Measurements from ENCODE around the gene CCNJL. TPM values are rescaled to one million over a fixed set of nuclear protein-coding genes. Genes with fewer than 3 reads are reported as not detected.

CCNJL gene
- total and polyA plus RNA-seq, 2 of the 8 experiments (the other 6 are each of a cell fraction or from before 2014, with no cell fraction given), result 34.6 to 44.7 TPM

GRCh38 chr5:160227012-160227411 is 85.4 kb downstream of the CCNJL start:
- no peak overlapping the region for H3K9ac ChIP-seq (replicated peaks in 1 of 4; ENCODE audit: extremely low read depth in 1 of 4, low read depth in 3 of 4, low read length in 3 of 4)
- no peak overlapping the region for H4K5ac ChIP-seq (ENCODE audit: insufficient read length, low read depth, low read length)
- no peak overlapping the region for H3K56ac ChIP-seq (replicated peaks; ENCODE audit: insufficient read length, low read depth, low read length)
- H3K4ac ChIP-seq (replicated peaks; ENCODE audit: insufficient read length, low read depth, low read length), result no peak overlapping the region
- no peak overlapping the region for H2AFZ ChIP-seq (ENCODE audit: low read length)
- ChIA-PET CTCF (ENCODE audit: partially characterized antibody) (interaction anchor here (0.6 to 2.3 kb wide), 6 partner anchors 10 to 1077 kb away, joined by 3 to 10 read pairs (median 5); no protein-coding TSS in a partner anchor), POLR2A (ENCODE audit: partially characterized antibody) (interaction anchor here (0.6 to 1.4 kb wide), 2 partner anchors 60 to 172 kb away, joined by 3 read pairs; no protein-coding TSS in a partner anchor)
- H2BK12ac ChIP-seq (ENCODE audit: low read depth, low read length), result no peak overlapping the region
- WGBS, 2 experiments (ENCODE audit: extremely low coverage in 1 of 2, insufficient coverage in 1 of 2, insufficient read length in 1 of 2, insufficient replicate concordance in 2 of 2, low coverage in 1 of 2, low lambda C conversion rate in 2 of 2, missing lambda C conversion rate in 1 of 2), result 78% methylated on average over 2 of the region's 2 CpGs; no CpG with 5 or more reads in 1 of the 2 experiments
- no peaks in the 10 kb centered on the region for H4K20me1 ChIP-seq (replicated peaks in 1 of 2; ENCODE audit: control insufficient read depth in 1 of 2, insufficient read depth in 2 of 2, low read length in 2 of 2)
- H2BK5ac ChIP-seq (ENCODE audit: low read depth, low read length), result no peak overlapping the region
- no peaks in the 10 kb centered on the region for H3K36me3 ChIP-seq (ENCODE audit: control insufficient read depth in 2 of 4, insufficient read depth in 4 of 4, low read length in 3 of 4)
- H4K91ac ChIP-seq (replicated peaks; ENCODE audit: insufficient read length, low read length), result no peak overlapping the region
- no peak overlapping the region for H3K23ac ChIP-seq (ENCODE audit: insufficient read length)
- H2AK5ac ChIP-seq (ENCODE audit: low read depth, low read length), result no peak overlapping the region
- TF ChIP-seq RXRA (IDR thresholded peaks at IDR 0.05; ENCODE audit: insufficient read depth, low read depth, low read length) (no peak), POLR2A (IDR thresholded peaks at IDR 0.05; ENCODE audit: control extremely low read depth in 1 of 2, low read depth in 2 of 2, low read length in 2 of 2) (no peak), RNF2 (IDR thresholded peaks at IDR 0.05; ENCODE audit: borderline replicate concordance, low read depth, low read length, missing control alignments, poor library complexity, severe bottlenecking) (no peak), SP4 (IDR thresholded peaks at IDR 0.05; ENCODE audit: low read length) (no peak), SP1 (IDR thresholded peaks at IDR 0.05; ENCODE audit: low read depth, low read length) (no peak), MAFK (IDR thresholded peaks at IDR 0.05; ENCODE audit: low read depth, low read length) (no peak), SAP30 (IDR thresholded peaks at IDR 0.05; ENCODE audit: insufficient read depth, insufficient replicate concordance, low read length) (no peak)
- FAIRE-seq, result no peak
- no peak overlapping the region for H3K4me3 ChIP-seq (ENCODE audit: extremely low read depth in 1 of 4, insufficient read depth in 2 of 4, low read depth in 3 of 4, low read length in 4 of 4)
- no peak overlapping the region for H2BK120ac ChIP-seq (replicated peaks; ENCODE audit: low read depth, low read length)
- no peaks in the 10 kb centered on the region for H3K27me3 ChIP-seq (replicated peaks in 1 of 4; ENCODE audit: control insufficient read depth in 3 of 4, extremely low read depth in 1 of 4, insufficient read depth in 3 of 4, low read length in 3 of 4)
- no peak overlapping the region; the same call in 1 of the 2 replicates for H4K8ac ChIP-seq (ENCODE audit: extremely low read depth, insufficient read depth, low read length)
- H2BK20ac ChIP-seq (ENCODE audit: low read length), result no peak overlapping the region
- no peak overlapping the region for H2BK15ac ChIP-seq (ENCODE audit: low read length)
- H3K9me3 ChIP-seq (ENCODE audit: insufficient read depth in 2 of 2, low read depth in 1 of 2, low read length in 1 of 2), result no peaks in the 10 kb centered on the region
- H3K27ac ChIP-seq (ENCODE audit: low read depth, low read length), result no peak overlapping the region
- H3K18ac ChIP-seq (ENCODE audit: extremely low read depth, low read length), result no peak overlapping the region
- no peaks in the 10 kb centered on the region; the same call in 1 of the 2 replicates for H3K23me2 ChIP-seq (ENCODE audit: low read depth, low read length)
- no peaks in the 10 kb centered on the region for H3K79me1 ChIP-seq (ENCODE audit: low read depth, low read length)
- no peak for DNase-seq (ENCODE audit: low read depth in 1 of 2, low spot score in 2 of 2)
- H3K14ac ChIP-seq (ENCODE audit: insufficient read length), result no peak overlapping the region
- H3K4me2 ChIP-seq (ENCODE audit: insufficient read depth in 1 of 2, low read depth in 2 of 2, low read length in 2 of 2), result no peak overlapping the region
- H3K79me2 ChIP-seq (ENCODE audit: control insufficient read depth in 1 of 2, insufficient read depth in 2 of 2, low read length in 2 of 2), result no peaks in the 10 kb centered on the region
- peaks cover 0 to 6% (median 2%) of the 10 kb centered on the region in 4 experiments; a peak in 3 of 7 replicates for H3K4me1 ChIP-seq (replicated peaks in 1 of 4; ENCODE audit: control insufficient read depth in 3 of 4, insufficient read depth in 4 of 4, low read length in 3 of 4)

All from H1 (cell line).